ACHN (cell line): ENCODE results near the gene AP4B1.
A peak's percentile ranks its signal among the peaks of the same experiment; 100 is the strongest.

Experiments used
- DNase-seq: peaks from one replicate; pipeline ENCODE4 v3.0.0-alpha.2; 2015
- in situ Hi-C: cut with HindIII; loops from 2 replicates; pipeline ENCODE4 v1.10.0; 2017; ENCODE audit warnings: low sequenced_read_pairs, low pct_ligation_motif_present, low pct_unique_long_range_greater_than_20kb

The AP4B1 gene

DNA sequence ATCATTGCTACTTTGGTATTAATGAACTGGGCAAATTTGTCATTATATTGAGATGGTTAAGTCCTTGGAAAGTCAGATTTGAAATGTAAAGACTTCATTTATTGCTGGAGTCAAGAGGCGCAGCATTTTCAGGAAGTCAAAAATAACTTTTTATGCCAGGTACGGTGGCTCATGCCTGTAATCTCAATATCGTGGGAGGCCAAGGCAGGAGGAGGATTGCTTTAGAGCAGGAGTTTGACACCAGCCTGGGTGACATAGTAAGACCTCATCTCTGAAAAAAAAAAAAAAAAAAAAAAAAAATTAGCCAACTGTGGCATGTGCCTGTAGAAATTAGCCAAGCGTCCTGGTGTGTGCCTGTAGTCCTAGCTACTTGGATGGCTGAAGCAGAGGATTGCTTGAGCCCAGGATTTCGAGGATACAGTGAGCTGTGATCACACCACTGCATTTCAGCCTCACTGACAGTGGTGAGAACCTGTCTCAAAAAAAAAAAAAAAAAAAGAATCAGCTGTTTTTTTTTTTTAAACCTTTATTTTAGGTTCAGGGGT, 30.0 kb upstream of the AP4B1 start:
- DNase-seq: no peak
- in situ Hi-C loops: no loop called here

DNA sequence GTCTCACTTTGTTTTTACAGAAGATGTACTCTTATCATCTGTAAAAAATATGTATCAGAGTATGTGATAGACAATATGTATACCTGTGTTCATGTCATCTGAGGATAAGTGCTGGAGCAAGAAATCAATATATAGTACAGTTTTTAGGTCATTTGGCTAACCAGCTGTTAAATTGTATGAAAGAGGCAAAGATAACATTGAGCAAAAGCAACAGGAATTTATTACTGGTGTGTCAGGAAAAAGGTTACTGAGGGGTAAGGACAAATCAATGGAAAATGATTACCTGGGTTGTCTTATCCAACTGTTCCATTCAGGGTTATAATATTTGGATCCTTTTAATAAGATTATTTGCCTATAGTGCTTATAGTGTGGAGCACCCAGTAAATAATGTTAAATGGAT, 29.4 kb upstream of the AP4B1 start:
- in situ Hi-C loops: no loop called here
- DNase-seq: no peak

DNA sequence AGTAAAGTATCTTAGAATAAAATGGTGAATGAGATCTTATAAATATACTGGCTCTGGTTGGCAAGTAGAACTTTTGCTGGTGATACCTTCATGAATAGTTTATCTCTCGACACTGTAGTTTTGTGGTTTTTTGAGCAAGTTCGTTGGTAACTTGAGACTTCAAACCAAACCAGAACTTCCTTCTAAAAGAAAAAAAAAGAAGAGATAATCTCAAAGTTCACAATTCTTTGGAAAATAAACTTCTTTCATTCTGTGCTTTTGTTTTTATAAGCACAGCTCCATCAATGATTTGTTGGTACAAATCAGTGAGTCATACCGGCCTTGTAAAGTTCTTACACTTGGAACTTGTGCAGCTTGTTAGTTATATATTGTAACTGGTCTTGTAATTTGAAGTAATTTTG, 26.9 kb upstream of the AP4B1 start:
- in situ Hi-C loops: no loop called here
- peak; percentile 43 for DNase-seq

DNA sequence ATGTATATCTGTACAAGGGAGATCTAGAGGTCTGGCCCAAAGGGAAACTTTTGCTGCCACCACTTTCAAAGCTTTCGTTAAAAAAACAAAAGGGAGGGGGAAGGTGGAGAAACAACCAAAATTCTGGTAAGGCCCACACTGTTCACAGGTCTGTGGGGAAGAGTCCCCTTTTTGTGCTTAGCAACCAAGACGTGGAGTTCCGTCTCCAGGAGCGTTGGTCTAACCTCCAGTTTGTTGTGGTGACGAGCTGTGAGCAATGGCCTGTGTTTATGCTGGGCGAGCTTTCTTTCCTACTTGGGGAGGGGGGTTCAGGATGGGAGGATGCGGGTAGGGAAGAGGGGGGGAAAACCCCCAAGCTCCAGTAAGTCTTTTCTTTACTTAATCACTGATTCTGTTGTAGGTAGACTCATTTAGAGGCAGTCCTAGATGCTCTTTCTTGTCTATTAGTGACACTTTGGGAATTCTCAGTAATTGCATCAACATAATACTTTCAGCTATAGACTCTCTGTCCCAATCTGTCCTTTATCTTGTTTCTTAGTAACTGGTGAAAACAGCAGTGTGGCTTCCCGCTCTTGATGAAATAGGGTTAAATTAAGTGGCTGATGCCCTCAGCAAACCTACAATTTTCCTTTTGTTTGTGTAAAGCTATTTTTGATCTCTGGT, 26.0 kb upstream of the AP4B1 start:
- in situ Hi-C loops: no loop called here
- DNase-seq: peak; percentile 45

DNA sequence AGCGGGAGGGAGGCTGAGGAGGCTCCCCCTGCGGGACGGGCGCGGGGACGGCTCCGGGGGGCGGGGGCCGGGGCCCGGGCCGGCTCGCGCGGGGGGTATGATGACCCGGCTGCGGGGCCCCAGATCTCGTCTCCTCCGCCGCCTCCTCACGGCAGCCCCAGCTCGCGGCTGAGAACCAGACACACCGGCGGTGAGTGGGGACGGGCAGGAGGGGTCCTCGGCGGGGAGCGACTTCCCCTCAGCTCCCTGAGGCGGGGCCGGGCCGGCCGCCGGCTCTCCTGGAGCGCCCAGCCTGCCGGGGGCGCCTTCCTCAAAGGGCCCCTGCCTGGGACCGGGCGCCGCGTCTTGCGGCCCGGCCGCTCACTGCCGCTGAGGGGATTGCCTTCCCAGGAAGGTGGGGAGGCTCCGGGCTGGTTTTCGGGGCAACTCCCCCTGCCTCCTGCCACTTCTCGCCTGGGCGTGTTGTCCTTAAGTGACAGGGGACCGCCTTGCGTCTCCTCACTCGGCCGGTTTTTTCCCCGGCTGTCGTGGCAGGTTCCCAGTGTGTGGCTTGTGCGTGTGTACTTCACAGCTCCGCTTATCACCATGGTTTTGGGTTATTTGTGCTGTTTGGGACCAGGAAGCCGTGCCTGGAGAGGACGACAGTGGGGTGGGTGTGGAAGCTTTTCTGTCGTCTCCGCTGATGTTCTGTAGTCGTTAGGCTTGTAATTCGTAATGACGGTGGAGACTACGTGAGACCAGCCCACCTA, 25.3 kb upstream of the AP4B1 start:
- in situ Hi-C loops: no loop called here
- peak; percentile 38 for DNase-seq

DNA sequence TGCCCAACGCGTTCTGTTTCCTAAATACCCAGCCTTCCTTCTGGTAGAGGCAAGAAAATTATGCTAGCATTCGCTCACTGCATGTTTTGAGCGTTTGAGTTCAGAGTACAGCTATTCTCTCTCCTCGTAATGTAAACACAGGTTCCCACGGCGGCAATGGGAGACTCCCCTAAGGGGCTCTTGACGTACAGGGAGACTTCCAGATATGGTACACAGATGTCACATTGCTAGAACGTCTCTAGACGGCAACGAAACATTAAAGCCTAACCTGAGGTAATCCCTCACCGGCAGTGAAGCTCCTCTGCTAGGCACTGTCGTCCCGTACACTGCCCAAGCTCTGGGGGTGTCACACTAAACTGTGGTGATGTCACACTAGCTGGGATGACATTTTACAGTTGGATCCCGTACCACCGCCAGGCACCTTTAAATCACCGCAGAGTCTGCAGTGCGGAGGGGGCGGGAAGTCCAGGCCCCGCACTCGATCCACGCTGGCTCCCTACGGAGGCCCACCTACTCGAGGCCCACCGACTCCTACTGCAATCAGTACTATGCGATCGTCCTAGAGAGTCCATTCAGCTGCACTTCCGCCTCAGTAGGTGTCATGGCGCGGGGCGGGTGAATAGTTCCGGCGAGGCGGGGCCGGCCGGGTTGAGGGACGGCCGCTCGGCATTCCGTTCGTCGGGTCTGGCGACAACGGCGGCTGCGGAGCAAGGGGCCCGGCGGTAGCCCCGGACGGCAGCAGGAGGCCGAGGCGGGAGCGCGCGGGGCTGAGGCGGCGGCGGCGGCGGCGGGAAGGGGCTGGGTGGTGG, 24.5 kb upstream of the AP4B1 start, which contains the start of gene HIPK1:
Gene HIPK1 (plus strand): TSS at position 384 of the 809 bp plus-strand sequence.
- peak; percentile 84 for DNase-seq
- in situ Hi-C loops: no loop called here

DNA sequence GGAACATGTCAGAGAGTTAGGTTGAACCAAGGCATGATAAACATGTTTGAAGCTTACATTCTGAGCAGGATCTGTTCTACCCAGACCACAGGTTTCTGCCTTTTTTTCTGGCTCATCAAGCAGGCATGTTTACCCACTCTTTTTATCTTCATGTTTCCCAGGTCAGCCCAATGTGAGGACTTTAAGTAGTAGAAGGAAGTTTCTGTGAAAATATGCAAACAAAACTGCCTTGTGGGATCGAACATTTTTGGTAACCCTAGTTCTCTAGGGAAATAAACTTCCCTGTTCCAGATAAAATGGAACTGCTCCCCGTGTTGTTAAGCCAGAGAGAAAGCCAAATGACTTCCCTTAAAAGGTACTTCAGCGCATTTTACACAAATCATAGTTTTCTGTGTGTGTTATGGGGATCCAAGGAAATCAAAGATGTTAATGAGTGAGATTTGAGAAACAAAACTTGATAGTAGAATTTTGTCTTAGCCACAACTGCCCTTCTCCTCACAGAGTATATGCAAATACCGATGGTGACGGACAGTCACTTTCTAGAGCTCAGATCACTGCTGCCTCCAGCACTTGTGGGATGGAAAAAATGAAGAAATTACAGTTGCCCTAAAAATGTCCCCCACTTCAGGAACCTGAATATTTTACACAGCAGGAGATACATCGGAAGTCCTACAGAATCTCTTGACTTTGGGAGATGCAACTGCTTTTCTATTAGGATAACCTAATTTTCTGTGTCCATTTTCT, 23.8 kb upstream of the AP4B1 start:
- in situ Hi-C loops: no loop called here
- DNase-seq: no peak

DNA sequence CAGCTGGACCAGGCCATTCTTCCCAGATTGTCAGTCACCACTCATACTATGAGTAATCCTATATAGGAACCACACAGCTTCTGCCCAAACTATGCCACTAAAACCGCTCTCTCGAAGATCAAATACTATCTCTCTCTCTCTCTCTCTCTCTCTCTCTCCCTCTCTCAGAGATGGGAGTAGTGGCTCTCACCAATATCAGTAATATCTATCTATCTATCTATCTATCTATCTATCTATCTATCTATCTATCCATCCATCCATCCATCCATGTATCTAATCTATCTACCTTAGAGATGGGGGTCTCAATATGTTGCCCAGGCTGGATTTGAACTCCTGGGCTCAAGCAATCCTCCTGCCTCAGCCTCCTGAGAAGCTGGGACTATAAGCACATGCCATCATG, 19.9 kb upstream of the AP4B1 start:
- no peak for DNase-seq
- in situ Hi-C loops: no loop called here

DNA sequence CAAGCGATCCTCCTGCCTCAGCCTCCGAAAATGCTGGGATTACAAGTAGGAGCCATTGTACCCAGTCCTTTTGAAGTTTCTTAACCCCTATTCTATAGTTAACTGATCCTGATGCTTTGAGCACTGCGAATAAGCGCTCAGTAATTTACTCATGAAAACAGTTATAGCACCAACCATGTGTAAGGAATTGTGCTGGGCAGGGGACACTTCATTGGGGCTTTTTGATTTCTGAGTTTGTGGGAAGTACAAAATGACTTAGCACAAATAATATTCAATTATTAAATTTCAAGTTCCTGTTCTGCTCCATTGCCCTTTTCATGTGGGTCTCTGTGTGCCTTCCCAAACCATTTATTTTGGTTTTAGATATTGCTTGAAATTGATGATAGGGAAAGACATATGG, 18.4 kb upstream of the AP4B1 start:
- in situ Hi-C loops: no loop called here
- DNase-seq: no peak

DNA sequence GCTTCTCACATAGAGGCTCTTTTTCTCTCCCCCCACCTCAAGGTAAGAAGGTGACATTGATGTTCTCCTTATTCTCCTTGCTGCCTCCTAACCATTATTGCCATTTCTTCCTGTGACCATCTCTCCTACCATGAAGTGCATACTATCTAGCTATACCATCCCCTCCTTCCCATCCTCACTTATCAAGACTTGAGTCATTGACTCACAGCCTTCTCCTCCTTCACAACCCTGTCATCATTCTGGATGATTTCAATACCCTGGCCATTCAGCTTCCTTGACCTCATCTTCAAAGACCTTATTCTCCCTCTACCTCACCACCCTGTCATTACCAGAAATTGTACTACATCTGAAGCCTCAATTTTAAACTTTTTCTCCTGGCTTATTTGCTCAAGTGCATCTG, 13.6 kb upstream of the AP4B1 start:
- no peak for DNase-seq
- in situ Hi-C loops: no loop called here

DNA sequence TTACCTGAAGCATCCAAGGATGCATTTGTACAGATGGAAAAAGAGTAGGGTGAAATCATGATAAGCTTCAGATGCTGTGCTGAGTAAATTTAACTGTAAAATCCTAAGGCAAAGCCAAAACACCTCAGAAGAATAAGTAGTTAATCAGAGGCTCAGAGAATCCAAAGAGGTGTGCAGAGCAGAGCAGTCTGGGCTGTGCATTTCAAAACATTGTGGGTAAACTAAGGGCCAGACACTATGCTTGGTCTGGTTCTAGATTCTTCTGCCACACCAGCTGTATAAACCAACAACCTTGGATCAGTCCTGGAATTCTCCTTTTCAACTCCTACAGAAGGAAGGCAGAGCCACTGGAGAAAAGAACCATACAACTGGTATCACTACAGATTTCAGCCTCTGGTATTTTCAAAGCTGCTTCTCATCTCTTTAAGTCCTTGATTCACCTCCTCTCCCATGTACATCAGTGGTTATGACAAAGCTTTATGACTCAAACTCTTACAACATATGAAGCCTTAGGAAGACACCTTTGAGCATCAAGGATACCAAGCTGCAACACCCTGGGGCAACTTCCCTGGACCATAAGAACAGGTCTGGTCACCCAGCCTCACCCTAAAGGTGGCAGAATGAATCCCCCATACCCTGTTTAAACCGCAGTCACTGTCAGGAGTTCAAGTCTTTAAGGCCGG, 12.9 kb upstream of the AP4B1 start:
- in situ Hi-C loops: no loop called here
- DNase-seq: no peak

DNA sequence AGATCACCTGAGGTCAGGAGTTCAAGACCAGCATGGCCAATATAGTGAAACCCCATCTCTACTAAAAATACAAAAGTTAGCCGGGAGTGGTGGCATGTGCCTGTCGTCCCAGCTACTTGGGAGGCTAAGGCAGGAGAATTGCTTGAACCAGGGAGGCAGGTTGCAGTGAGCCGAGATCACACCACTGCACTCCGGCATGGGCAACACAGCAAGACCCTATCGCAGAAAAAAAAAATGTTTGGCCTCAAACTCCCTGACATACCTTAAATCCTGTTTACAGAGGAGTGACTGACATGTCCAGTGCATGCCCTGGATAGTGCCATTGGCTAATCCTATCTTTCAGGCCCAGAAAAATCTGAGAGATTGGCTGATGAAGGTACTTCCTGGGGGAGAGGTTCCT, 12.4 kb upstream of the AP4B1 start:
- DNase-seq: no peak
- in situ Hi-C loops: no loop called here

DNA sequence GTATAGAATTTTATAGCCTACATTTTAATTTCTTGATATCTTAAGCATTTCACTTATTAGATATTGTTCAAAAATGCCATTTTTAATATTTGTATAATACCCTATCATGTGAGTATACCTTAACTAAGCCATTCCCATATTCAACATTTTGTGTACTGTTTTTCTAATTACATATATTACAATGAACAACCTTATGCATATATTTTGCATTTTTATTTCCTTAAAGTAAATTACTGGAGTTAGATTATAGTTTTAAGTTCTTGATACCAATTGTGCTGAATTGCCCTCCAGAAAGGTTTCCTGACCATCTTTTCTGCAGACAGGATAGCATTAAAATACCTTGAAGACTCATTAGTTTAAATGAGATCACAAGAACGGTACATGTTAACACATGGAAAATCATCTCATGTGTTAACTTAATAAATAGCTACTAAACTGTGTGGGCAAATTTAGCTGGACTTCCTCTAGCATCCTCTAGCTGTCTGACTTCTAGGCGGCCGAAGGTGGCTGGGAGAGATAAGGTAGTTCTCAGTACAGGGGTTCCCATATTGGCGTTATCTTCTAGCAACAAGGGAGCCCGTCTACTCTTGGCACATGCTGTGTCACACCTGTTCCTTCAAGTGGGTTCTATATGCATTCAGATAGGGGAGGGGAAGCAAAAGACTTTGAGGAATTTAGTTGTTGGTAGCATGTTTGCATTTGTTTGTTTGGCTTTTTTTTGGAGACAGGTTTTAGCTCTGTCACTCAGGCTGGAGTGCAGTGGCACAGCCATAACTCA, 9.5 kb upstream of the AP4B1 start:
- in situ Hi-C loops: no loop called here
- no peak for DNase-seq

DNA sequence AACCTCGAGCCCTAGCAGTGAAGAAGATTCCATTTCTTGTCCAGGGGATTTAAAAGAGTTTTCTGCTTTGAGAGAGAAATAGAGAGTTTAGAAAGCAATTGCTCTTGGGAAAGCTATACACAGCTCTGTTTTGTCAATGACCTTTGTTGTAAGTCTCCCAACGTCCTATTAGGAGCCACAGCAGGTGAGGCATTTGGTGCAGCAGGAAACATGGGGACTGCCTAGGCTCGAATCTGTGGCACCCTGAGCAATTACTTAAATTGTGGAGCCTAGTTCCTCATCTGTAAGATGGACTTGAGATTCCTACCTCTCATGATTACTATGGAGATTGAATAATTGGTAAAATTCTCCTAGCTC, 8.7 kb upstream of the AP4B1 start:
- no peak for DNase-seq
- in situ Hi-C loops: no loop called here

DNA sequence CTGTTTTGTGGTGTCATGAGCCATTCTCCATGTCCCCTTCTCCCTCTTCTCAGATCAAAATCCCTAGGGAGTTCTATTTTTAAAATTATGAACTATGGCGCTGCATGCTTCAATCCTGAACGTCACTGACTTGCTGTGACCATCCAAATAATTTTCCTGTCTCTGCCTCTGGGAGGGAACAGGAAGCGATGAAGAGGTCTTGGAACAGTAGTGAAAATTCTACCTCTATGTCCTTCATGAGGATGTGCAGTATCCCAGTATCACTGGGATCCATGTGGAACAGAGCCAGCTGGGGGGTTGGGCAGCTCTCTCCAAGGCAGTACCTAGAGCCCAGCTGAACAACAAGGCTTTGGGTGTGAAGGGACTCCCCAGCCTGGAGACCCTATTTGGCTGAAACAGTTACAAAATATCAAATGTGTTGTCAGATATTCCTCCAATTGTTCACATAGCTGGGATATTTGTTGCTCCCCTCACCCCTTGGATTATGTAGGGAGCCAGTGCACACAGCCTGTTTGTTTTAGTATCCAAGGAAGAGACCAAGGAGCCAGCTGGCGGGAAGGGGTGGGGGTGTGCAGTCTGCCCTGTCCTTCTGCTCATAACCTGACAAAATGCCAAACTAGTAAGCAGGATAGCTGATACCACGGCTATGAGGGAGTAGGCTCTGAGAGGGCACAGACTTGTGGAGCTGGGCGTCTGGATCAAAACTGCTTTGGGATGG, 8.2 kb upstream of the AP4B1 start:
- no peak for DNase-seq
- in situ Hi-C loops: no loop called here

DNA sequence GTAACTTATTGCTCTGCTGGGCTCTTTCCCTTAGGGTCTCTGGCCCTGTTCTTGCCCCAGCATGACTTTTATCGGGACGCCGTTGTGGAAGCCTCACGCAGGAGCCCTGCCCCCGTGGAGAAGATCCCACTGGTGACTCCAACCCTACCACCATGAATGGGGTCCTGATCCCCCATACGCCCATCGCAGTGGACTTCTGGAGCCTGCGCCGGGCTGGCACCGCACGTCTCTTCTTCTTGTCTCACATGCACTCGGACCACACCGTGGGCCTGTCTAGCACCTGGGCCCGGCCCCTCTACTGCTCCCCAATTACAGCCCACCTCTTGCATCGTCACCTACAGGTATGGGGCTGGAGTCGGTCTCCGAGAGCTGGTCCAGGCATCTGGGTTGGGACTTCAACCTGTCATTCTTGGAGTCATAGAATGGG, 849 bp upstream of the AP4B1 start:
- no peak for DNase-seq
- in situ Hi-C loops: no loop called here

DNA sequence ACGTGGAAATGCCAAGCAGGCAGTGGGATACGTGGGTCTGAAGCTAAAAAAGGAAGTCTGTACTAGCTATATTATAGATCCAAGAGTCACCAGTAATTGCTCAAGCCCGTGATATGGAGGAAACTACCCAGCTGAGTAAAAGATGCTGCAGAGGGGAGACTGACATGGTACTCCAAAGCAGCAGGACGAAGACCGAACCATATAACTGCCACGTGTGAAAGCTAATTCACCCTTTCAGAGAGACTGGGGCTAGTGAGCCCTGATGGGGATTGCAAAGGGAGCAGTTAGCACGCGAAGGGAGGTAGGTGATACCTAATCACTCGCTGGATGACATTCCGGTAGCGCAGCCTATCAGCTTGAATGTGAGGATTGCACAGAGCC, 316 bp downstream of the AP4B1 start:
- in situ Hi-C loops: no loop called here
- no peak for DNase-seq
